WTC11 (cell line): ENCODE results near the gene ASPN. TPM values are rescaled to one million over a fixed set of nuclear protein-coding genes. Genes with fewer than 3 reads are reported as not detected.

Experiments used
- ATAC-seq: fragments of 200-7000 bp; cut with Tn5 transposase; 2 replicates; pipeline ENCODE4 v1.10.0; 2021; ENCODE audit warnings: mild to moderate bottlenecking, moderate library complexity
- CTCF ChIA-PET: fragments of 300-600 bp; sonication (Branson Sonifier 250); formaldehyde crosslinking; loops from one replicate; lab custom pipeline; 2021; ENCODE audit warnings: antibody characterized with exemption; lab: Charles Lee
- POLR2A ChIA-PET: fragments of 350-600 bp; sonication (Branson Sonifier 250); formaldehyde crosslinking; loops from one replicate; lab custom pipeline; 2021; ENCODE audit warnings: antibody characterized with exemption; lab: Charles Lee
- DNase-seq: peaks from one replicate; pipeline ENCODE4 v3.0.0; 2021; ENCODE audit warnings: low spot score
- H3K27ac Mint-ChIP-seq: 2 replicates; pipeline ENCODE4 v1.8.0; 2021; ENCODE audit warnings: mixed read lengths
- H3K27me3 Mint-ChIP-seq: 2 replicates; pipeline ENCODE4 v1.8.0; 2021; ENCODE audit warnings: low read depth, mild to moderate bottlenecking, moderate library complexity, mixed read lengths
- H3K36me3 Mint-ChIP-seq: 2 replicates; pipeline ENCODE4 v1.8.0; 2021; ENCODE audit warnings: mixed read lengths
- H3K4me1 Mint-ChIP-seq: 2 replicates; pipeline ENCODE4 v1.8.0; 2022; ENCODE audit warnings: mixed read lengths
- H3K4me3 Mint-ChIP-seq: 2 replicates; pipeline ENCODE4 v1.8.0; 2021; ENCODE audit warnings: mild to moderate bottlenecking, moderate library complexity, mixed read lengths
- H3K9me3 Mint-ChIP-seq: 2 replicates; pipeline ENCODE4 v1.8.0; 2021; ENCODE audit warnings: mixed read lengths
- ETV6 ChIP-seq: sonication (generic); formaldehyde crosslinking; IDR thresholded peaks from 2 replicates; pipeline ENCODE4 v1.8.1; 2022; ENCODE audit warnings: mild to moderate bottlenecking, missing genetic modification reagents
- HMGXB4 ChIP-seq: sonication (generic); formaldehyde crosslinking; IDR thresholded peaks from 2 replicates; pipeline ENCODE4 v1.8.1; 2023; ENCODE audit warnings: mild to moderate bottlenecking, moderate library complexity, missing genetic modification reagents
- ZNF121 ChIP-seq: sonication (generic); formaldehyde crosslinking; IDR thresholded peaks from 2 replicates; pipeline ENCODE4 v1.8.0; 2023; ENCODE audit warnings: missing genetic modification reagents
- ZNF512 ChIP-seq: sonication (generic); formaldehyde crosslinking; IDR thresholded peaks from 2 replicates; pipeline ENCODE4 v1.8.1; 2022; ENCODE audit warnings: missing genetic modification reagents, borderline replicate concordance
- total RNA-seq: library from RNA; stranded (reverse); gene quantifications from 3 replicates; pipeline ENCODE4 v1.2.3, GENCODE V29; 2021
- TF ChIP-seq, protein P1 (sequence below): fragments of 250-450 bp; sonication (Bioruptor Pico); IDR thresholded peaks from 2 replicates; pipeline ENCODE4 v1.9.0; 2021; ENCODE audit warnings: mild to moderate bottlenecking, borderline replicate concordance
- TF ChIP-seq, protein P2 (sequence below): sonication (generic); formaldehyde crosslinking; IDR thresholded peaks from 2 replicates; pipeline ENCODE4 v1.8.1; 2022; ENCODE audit warnings: mild to moderate bottlenecking, missing genetic modification reagents, moderate library complexity, borderline replicate concordance
- TF ChIP-seq, protein P3 (sequence below): sonication (generic); formaldehyde crosslinking; IDR thresholded peaks from 2 replicates; pipeline ENCODE4 v1.8.0; 2023; ENCODE audit warnings: mild to moderate bottlenecking, missing genetic modification reagents
- TF ChIP-seq, protein P4 (sequence below): sonication (generic); formaldehyde crosslinking; IDR thresholded peaks from 2 replicates; pipeline ENCODE4 v1.8.1; 2022; ENCODE audit warnings: low read depth, mild to moderate bottlenecking, moderate library complexity, missing genetic modification reagents, borderline replicate concordance

ASPN gene
- total RNA-seq, 1 experiment from 2014 or later, result not detected

GRCh38 chr9:92408747-92409478 is 73.4 kb downstream of the ASPN start:
- ChIA-PET POLR2A (no interaction called here), CTCF (no interaction called here)
- Mint-ChIP-seq H3K4me3 (no peak overlapping the region), H3K9me3 (peaks cover 5% of the 10 kb centered on the region), H3K36me3 (no peaks in the 10 kb centered on the region), H3K4me1 (peaks cover 6% of the 10 kb centered on the region; the same call in 1 of the 2 replicates), H3K27me3 (no peaks in the 10 kb centered on the region)
- DNase-seq, result no peak
- ATAC-seq, result no peak
- TF ChIP-seq, protein P1, sequence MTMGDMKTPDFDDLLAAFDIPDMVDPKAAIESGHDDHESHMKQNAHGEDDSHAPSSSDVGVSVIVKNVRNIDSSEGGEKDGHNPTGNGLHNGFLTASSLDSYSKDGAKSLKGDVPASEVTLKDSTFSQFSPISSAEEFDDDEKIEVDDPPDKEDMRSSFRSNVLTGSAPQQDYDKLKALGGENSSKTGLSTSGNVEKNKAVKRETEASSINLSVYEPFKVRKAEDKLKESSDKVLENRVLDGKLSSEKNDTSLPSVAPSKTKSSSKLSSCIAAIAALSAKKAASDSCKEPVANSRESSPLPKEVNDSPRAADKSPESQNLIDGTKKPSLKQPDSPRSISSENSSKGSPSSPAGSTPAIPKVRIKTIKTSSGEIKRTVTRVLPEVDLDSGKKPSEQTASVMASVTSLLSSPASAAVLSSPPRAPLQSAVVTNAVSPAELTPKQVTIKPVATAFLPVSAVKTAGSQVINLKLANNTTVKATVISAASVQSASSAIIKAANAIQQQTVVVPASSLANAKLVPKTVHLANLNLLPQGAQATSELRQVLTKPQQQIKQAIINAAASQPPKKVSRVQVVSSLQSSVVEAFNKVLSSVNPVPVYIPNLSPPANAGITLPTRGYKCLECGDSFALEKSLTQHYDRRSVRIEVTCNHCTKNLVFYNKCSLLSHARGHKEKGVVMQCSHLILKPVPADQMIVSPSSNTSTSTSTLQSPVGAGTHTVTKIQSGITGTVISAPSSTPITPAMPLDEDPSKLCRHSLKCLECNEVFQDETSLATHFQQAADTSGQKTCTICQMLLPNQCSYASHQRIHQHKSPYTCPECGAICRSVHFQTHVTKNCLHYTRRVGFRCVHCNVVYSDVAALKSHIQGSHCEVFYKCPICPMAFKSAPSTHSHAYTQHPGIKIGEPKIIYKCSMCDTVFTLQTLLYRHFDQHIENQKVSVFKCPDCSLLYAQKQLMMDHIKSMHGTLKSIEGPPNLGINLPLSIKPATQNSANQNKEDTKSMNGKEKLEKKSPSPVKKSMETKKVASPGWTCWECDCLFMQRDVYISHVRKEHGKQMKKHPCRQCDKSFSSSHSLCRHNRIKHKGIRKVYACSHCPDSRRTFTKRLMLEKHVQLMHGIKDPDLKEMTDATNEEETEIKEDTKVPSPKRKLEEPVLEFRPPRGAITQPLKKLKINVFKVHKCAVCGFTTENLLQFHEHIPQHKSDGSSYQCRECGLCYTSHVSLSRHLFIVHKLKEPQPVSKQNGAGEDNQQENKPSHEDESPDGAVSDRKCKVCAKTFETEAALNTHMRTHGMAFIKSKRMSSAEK (CRISPR knock-in tag), result no peak
- TF ChIP-seq, protein P2, sequence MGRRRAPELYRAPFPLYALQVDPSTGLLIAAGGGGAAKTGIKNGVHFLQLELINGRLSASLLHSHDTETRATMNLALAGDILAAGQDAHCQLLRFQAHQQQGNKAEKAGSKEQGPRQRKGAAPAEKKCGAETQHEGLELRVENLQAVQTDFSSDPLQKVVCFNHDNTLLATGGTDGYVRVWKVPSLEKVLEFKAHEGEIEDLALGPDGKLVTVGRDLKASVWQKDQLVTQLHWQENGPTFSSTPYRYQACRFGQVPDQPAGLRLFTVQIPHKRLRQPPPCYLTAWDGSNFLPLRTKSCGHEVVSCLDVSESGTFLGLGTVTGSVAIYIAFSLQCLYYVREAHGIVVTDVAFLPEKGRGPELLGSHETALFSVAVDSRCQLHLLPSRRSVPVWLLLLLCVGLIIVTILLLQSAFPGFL (CRISPR knock-in tag), result no peak
- no peak for TF ChIP-seq ETV6 (CRISPR knock-in tag)
- no peak for TF ChIP-seq ZNF121 (CRISPR knock-in tag)
- TF ChIP-seq, protein P3, sequence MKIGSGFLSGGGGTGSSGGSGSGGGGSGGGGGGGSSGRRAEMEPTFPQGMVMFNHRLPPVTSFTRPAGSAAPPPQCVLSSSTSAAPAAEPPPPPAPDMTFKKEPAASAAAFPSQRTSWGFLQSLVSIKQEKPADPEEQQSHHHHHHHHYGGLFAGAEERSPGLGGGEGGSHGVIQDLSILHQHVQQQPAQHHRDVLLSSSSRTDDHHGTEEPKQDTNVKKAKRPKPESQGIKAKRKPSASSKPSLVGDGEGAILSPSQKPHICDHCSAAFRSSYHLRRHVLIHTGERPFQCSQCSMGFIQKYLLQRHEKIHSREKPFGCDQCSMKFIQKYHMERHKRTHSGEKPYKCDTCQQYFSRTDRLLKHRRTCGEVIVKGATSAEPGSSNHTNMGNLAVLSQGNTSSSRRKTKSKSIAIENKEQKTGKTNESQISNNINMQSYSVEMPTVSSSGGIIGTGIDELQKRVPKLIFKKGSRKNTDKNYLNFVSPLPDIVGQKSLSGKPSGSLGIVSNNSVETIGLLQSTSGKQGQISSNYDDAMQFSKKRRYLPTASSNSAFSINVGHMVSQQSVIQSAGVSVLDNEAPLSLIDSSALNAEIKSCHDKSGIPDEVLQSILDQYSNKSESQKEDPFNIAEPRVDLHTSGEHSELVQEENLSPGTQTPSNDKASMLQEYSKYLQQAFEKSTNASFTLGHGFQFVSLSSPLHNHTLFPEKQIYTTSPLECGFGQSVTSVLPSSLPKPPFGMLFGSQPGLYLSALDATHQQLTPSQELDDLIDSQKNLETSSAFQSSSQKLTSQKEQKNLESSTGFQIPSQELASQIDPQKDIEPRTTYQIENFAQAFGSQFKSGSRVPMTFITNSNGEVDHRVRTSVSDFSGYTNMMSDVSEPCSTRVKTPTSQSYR (CRISPR knock-in tag), result no peak
- TF ChIP-seq, protein P4, sequence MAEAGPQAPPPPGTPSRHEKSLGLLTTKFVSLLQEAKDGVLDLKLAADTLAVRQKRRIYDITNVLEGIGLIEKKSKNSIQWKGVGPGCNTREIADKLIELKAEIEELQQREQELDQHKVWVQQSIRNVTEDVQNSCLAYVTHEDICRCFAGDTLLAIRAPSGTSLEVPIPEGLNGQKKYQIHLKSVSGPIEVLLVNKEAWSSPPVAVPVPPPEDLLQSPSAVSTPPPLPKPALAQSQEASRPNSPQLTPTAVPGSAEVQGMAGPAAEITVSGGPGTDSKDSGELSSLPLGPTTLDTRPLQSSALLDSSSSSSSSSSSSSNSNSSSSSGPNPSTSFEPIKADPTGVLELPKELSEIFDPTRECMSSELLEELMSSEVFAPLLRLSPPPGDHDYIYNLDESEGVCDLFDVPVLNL (CRISPR knock-in tag), result no peak
- TF ChIP-seq, all 79 proteins: peak for 0
- no peak overlapping the region for H3K27ac Mint-ChIP-seq

DNA sequence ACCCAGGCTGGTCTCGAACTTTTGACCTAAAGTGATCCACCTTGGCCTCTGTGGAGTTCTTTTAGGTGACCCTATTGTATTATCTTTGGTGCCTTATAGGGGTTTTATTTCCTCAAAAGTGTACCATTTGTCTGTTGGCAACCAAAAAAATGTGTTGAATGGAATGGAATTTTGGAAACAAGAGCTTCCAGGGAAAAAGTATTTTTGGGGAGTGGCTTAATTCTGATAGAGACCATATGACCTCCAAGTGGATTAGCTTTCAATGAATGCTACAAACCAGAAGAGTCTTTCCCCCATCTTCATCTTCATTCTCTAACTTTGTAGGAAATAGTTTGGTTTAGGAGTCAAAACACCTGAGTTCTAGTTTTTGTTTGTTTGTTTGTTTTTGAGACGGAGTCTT is 74.5 kb downstream of the ASPN start:
- H3K27me3 Mint-ChIP-seq, result no peaks in the 10 kb centered on the region
- H3K9me3 Mint-ChIP-seq, result peaks cover 5% of the 10 kb centered on the region
- CTCF ChIA-PET, result no interaction called here
- TF ChIP-seq HMGXB4 (CRISPR knock-in tag) (no peak), ZNF512 (no peak)
- TF ChIP-seq, all 79 proteins: peak for 0
- Mint-ChIP-seq H3K36me3 (no peaks in the 10 kb centered on the region), H3K27ac (no peak overlapping the region), H3K4me3 (no peak overlapping the region), H3K4me1 (peaks cover 6% of the 10 kb centered on the region; the same call in 1 of the 2 replicates)
- no peak for DNase-seq
- no peak for ATAC-seq
- POLR2A ChIA-PET, result no interaction called here
